NCI-H69 (cell line): ENCODE measurements around the gene UBALD1.

ENCODE experiments used
- DNase-seq: peaks from one replicate; lab custom pipeline; 2025; lab: John Stamatoyannopoulos, UW

Gene UBALD1

DNA sequence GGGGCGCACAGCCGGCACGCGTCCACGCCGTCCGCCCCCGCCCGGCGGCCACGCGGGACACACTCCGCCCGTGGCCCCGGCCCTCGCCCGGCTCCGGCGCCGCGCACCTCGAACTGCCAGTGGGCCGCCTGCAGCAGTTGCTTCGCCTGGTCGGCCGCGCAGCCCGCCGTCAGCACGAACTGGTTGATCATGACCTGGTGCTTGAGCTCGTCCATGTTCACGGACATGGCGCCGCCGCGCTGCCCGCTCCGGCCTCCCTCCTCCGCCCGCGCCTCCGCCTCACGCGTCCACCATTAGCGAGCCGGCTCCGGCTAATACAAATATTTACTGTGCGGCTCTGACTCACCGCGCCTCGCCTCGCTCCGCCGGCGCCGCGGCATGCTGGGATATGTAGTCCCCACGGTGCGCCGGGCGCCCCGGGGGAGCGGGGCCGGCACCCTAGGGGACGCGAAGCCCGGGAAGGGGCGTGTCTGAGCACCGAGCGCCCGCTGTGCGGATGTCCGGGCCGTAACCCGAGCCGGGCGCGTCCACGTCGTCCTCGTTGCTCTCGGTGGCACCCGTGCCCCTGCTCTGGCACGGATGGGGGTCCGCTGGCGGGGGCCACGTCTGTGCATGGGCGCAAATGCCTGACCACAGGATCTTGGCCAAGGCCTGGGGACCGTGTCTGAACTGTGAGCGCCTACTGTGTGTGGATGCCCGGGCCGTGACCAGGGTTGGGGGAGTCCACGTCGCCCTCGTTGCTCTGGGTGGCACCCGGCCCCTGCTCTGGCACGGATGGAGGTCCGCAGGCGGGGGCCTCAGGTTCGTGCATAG is at the start of gene UBALD1:
UBALD1 (minus strand) TSS at position 318 of the 813 bp plus-strand sequence; CDS start at position 227, 91 bp downstream.
- DNase-seq = peak; percentile 97

DNA sequence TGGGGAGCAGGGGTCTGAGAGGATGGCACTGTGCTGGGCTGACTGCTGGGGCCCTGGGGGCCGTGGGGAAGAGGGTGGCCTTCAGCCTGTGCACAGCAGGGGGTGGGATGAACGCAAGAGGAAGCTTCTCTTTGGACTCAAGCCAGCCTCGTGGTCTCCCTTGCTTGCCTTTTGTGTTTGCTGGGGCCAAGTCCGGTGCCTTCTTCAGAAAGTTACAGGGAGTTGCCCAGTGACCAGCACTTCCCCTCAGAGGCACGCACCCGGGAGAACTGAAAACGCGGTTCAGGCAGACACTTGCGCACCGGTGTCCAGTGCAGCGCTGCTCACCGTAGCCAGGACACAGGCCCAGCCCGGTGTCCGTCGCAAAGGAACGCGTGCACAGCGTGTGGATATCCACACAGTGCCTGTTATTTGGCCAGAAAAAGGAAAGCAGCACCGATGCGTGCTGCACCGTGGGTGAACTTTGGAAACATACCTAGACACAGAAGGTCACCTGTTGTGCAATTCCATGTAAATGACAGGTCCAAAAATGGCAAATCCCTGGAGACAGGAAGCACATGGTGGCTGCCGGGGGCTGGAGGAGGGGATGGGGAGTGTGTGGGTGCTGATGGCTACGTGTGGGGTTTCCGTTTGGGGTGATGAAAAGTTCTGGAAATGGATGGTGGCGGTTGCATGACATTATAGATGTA is 49.2 kb upstream of the UBALD1 start:
- peak; percentile 88 for DNase-seq

DNA sequence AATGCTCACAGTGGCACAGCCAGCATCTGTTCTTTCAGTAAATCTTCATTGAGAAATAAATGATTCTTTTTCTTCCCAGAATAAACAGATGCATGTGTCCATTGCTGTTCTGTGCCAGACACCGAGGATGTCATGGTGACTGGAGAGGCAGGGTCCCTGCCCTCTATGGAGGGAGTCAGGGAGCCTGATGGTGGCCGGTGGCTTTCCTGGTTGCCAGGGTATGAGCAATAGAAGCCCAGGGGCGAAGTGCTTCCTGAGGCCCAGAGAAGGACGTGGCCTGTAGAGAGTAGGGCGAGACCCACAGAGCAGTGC is 48.7 kb upstream of the UBALD1 start:
- peak; percentile 88 for DNase-seq

DNA sequence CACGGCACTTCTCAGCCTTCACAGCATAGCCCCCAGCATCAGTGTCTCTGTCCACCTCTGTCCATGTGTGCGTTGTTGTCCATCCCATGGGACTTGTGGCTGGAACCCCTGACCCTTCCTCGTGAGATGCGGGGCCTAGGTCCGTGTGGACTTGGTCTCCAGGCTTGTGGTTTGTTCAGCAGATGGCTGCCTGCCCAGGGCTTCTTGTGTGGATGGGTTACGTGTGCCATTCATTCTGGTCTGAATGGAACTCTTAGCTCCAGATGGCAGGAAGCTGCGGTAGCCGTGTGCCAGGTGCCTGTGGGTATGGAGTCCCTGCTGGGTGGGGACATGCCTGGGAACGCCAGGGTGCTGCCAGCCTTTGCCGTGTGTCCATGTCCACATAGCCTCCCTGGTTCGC is 47.0 kb upstream of the UBALD1 start:
- DNase-seq = peak; percentile 95

DNA sequence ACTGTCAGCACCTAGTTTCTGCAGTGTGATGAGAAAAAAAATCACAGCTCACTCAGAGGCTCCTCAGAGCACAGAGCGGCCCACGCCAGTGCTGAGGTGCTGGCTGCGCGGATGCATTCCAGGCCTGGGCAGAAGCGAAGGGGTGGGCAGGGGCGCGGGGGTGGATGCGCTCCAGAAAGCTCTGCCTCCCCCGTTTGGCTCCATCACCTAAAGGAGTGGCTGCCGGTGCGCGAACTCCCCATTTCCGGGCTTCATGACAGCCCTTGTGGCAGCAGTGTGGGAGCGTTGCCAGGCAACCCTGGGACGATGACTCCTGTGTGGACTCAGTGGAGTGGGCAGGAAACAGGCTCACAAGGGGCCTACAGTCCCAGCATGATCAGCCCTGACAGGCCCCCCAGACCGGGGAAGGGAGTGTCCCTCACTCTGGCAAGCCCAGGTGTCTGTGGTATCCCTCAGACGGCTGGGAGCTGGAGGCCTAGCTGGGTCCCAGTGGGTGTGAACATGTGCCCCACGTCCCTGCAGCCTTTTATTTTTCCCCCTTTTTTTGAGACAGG is 45.8 kb upstream of the UBALD1 start:
- peak; percentile 81 for DNase-seq

DNA sequence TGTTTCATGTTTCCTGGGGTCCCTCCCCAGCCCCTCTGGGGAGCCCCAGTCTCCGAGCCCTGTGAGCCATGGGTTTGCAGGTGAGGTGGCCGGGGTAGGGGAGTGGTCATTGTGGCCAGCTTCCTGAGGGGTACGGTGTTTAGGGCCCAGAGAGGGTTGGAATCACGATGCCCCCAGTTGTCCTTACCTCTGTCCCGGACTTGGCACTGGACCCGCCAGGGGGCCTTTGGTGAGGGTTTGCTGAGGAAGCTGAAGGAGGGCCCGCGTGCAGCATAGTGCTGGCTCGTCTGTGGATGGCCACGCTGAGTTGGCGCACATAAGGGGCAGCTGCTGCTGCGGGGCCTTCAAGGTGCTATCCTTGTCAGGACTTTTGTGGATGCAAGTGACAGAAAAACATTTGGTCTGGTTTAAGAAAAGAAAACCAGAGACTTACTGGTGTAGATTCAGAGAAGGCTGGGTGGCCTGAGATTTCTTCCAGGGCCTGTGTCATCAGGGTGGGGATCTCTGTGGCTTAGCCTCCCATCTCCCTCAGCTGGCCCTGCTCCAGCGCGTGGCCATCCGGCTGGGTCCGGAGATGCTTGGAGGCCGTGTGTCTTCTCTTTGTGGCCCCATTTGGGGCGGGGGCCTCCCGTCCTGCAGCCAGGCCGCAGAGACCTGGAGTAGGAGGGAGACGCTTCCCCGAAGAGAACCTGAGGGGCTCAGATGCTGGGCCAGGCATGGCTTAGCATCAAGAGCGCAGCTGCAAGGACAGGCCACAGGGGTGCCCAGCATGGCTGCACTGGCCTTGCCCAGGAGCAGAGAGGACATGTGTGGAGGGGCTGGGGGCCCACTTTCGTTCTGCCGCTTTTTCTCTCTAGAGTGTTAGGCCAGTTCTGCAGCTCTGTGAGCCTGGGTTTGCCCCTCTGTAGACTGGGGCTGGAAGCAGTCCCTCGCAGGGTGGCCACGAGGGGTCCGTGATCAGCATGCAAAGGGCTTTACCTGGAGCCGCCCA is 45.0 kb upstream of the UBALD1 start:
- DNase-seq = no peak

DNA sequence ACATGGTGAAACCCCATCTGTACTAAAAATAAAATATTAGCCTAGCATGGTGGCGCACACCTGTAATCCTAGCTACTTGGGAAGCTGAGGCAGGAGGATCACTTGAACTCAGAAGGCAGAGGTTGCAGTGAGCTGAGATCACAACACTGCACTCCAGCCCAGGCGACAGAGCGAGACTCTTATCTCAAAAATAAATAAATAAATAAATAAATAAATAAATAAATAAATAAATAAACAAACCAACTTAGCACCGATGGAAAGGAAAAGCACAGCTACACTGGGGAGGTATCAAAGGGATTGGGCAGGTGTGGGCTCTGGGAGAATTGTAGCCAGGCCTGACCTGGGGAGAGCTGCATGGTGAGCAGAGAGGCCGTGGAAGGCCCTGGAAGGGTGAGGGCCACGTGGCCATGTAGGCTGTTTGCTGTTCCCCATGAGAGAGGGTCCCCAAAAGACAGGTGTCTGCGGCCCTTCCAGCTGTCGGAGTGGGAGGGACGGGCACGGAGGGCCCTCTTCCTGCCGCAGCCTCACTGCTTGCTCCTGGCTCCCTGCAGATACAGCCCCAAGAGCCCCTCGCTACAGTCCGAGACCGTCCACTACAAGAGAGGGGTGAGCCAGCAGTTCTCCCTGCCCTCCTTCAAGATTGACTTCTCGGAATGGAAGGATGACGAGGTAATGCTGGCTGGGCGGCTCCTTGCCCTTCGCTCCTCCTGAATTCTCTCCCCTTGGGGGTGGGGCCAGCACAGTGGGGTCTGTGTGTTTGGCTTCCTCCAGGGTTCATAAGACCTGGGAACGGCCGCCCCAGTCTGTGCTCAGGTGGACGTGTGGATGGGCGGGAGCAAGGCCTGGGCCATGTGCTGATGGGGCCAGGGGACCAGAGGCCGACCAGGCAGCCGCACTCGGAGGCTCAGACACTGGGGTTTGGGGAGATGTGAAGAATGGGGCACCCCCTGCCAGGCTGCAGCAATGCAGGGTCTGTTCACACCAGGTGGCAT is 42.3 kb upstream of the UBALD1 start:
- DNase-seq = no peak

DNA sequence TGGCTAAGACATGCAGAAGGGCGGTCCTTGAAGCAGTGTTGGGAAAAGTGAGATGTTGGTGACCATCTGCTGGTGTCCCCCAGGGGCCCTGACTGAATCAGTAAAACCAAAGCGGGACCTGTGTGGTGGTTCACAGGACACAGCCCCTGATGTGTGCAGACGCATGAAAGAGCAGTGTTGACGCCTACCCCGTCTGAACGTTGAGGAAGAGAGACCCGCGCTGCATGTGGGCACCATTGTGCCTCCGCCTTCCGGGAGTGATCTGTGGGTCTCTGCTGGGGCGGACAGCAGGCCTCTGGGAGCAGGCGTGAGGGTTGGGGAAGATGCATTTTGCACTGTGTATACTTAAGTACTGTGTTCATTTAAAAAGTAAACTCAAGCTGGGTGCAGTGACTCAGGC is 41.5 kb upstream of the UBALD1 start:
- no peak for DNase-seq

DNA sequence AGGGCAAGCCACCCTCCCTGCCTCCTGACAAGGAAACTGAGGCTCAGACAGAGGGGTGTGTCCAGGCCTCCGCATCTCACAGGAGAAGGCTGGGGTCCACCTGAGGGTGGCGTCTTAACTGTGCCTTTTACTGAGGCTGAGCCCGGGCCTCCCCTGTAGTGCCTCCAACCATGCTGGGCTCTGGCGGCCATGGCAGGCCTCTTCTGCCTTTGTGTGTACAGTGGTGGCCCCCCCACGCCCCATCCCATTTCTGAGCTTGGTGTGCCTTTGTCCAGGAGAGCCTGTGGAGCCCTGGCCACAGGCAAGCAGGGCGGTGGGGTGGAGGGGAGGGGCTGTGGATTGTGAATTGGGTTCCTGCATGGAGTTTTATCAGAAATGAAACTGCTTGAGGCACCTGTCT is 41.1 kb upstream of the UBALD1 start:
- DNase-seq = no peak

DNA sequence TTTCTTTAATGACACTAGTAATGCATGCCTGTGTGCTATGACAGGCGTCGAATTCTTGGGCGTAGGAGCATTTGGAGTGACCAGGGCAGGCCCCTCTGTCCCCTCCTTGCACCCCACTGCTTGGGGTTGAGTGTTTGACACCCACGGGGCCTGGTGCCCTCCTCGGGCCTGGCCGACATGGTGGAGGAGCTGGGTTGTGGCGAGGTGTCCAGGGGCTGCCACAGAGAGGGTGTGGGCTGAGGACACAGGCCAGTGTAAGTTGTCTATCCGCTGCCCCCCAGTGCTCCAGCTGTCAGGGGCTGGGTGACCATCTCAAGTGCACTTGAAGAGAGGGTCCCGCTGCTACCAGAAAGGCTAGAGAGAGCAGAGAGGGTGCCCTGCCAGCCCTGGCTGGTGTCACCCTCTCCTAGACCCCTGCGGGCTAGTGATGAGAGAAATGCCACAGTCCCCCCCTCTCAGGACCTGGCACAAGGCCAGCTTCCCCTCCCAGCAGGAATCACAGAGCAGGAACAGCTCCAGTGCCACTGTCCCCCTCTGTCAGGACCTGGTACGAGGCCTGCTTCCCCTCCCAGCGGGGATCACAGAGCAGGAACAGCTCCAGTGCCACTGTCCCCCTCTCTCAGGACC is 40.4 kb upstream of the UBALD1 start:
- DNase-seq = no peak

DNA sequence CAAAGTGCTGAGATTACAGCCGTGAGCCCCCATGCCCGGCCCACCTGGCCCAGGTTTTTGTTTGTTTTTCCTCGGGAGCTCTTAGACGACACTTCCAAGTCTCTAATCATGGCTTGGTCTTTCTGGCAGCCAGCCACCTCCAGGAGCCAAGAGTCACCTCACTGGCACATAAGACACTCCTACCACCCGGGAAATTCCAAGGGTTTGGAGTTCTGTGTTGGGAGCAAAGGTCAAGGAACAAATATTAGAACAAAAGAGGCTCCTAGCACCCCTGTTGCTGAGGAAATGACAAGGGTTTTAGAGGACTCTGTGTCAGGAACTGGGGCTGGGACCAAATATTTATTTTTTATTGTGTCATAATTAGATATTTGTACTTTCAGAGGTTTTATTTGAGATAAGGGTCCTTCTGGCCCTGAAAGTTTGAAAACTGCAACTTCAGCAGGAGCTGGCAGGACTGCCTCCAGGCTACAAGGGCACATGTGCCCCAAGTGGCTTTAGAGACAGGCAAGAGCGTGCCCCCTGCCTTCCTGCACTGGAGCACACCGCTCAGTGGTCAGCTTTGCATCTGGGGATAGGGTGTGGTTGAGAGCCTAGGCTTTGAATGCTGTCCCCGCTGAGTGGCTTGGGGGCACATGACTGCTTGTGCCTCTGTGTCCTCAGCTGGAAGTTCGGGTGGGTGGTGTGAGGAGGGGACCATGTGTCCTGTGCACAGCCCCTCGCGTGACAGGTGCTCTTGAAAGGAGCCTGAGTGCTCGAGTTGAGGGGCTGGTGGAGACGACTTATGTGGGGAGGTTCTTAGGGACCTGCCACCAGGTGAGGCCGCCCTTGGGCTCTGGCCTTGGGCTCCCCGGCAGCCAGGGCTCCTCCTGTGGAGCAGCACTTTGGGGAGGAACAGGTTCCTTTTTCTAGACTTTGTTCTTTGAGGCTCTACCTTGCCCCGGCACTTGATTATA is 39.6 kb upstream of the UBALD1 start:
- DNase-seq = peak; percentile 33

DNA sequence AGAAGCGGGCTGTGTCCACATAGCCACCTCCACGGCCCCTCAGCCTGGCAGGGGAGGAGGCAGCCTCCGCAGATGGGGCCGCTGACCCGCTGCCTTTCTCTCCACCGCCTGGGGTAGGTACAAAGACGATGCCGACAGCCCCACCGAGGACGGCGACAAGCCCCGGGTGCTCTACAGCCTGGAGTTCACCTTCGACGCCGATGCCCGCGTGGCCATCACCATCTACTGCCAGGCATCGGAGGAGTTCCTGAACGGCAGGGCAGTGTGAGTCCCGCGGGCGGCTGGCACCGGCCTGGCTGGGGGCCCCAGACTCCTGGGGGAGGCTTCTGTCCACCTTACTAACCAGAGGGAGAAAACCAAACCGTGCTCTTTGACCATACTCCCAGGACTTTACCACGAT is 37.9 kb upstream of the UBALD1 start:
- no peak for DNase-seq

DNA sequence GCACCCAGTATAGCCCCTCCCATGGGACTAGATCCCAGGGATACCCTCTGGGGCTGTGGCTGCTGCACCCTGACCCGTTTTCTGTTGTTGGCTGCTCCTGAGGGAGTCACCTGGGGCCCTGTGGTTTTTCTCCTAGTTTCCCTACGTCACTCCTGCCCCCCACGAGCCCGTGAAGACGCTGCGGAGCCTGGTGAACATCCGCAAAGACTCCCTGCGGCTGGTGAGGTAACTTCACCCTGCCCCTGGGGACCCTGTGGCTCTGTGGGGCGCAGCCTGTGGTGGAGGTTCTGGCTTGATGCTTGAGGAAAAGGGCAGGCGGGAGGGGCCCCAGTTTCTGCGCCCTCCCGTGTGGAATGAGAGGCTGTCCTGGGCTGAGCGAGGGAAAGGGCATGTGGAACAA is 37.1 kb upstream of the UBALD1 start:
- DNase-seq = no peak

DNA sequence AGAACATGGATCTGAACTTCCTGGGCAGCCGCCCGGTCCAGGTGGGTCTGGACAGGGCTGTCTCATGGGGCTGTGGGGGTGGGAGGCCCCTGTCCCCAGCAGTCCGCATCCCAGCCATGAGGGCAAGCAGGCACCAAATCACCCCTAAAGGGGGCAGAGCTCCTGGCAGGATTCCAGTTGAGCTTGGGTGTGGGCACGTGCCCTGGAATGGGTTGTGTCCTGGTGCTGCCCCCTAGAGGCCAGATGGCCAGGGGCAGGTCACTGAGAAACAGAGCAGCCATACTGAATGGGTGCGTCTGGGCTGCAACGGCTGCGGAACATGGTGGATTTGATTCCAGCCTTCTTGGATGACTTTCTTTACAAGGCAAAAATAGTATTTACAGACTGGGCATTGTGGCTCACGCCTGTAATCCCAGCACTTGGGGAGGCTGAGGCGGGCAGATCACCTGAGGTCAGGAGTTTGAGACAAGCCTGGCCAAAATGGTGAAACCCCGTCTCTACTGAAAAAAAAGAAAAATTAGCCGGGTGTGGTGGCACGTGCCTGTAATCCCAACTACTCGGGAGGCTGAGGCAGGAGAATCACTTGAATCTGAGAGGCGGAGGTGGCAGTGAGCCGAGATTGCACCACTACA is 35.9 kb upstream of the UBALD1 start:
- DNase-seq = peak; percentile 89

DNA sequence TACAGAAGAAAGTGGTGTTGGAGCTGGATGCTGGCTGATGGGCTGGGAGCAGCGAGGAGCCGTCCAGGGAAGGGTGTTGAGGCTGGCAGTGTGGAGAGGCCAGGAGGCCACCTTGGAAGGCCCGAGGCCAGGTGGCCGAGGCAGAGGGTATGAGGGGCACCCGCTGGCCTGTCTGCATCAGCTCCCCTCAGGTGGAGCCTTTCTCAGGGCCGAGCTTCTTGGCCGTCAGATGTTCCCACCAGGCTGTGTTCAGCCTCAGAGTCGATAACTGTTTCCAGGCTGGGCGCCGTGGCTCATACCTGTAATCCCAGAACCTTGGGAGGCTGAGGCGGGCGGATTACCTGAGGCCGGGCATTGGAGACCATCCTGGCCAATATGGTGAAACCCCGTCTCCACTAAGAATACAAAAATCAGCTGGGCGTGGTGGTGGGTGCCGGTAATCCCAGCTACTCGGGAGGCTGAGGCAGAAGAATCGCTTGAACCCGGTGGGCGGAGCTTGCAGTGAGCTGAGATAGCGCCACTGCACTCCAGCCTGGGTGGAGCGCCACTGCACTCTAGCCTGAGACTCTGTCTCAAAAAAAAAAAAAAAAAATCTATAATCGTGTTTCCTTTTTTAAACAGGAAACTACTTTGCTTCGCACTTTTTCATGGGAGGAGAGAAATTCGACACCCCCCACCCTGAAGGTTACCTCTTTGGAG is 35.2 kb upstream of the UBALD1 start:
- no peak for DNase-seq

DNA sequence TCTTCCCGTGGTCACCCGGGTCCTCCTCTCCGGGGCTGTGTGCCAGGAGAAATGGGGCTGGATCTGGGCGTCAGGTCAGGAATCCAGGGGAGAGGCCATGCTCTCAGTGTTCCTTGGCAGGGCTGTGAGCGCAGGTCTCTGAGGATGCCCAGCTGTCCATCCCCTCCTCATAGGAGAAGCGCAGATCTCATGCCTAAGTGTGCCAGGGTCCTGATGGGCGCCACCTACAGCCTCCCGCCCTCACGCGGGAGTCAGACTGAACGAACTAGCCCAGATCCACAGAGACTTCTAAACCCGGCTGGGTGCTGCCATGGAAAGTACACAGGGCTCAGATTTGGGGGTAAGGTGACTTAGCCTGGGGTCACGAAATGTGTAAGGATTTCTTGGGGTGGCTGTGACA is 34.2 kb upstream of the UBALD1 start:
- no peak for DNase-seq

DNA sequence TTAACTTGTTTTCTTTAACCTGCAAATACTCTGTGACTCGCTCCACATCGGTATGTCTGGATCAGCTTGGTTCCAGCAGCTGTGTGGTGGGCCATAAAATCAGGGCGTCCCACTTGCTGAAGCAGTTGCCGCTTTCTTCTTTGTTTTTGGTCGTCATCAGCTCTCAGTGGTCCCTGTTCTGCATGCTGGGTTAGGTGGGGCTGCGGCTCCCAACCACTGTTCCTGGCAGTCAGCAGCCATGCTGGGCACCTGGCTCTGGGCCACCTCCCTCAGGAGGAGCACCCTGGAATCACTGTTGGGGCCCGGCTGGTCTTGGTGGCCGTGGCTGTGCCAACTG is 32.9 kb upstream of the UBALD1 start:
- no peak for DNase-seq
